Psoas muscle (tissue), 8 donors: ENCODE measurements around the gene PAPOLG. TPM values are rescaled to one million over a fixed set of nuclear protein-coding genes. Genes with fewer than 3 reads are reported as not detected.

Experiments
- ATAC-seq, 4 donors: fragments of 200-7000 bp; cut with Tn5 transposase; one replicate each; pipeline ENCODE4 v1.9.1; 2020; ENCODE audit warnings: moderate library complexity in 3 of 4, mild to moderate bottlenecking in 2 of 4
- DNase-seq, 2 donors: peaks; one replicate each; pipeline ENCODE4 v3.0.0-alpha.2; 2020
- H3K27ac ChIP-seq: fragments of 200-600 bp; one replicate; pipeline ENCODE4 v1.8.0; 2022
- H3K27me3 ChIP-seq, 3 donors: fragments of 200-600 bp in 1 of 3; one replicate each; pipeline versions ENCODE4 v1.6.1 to v1.8.0; 2013 to 2022; ENCODE audit warnings: low read length in 2 of 3, mild to moderate bottlenecking in 2 of 3, moderate library complexity in 1 of 3; ENCODE audit not compliant: insufficient read depth in 3 of 3
- H3K36me3 ChIP-seq, 2 donors: fragments of 200-600 bp in 1 of 2; one replicate each; pipeline versions ENCODE4 v1.6.1 to v1.8.0; 2013 to 2022; ENCODE audit warnings: low read depth in 1 of 2, mild to moderate bottlenecking in 1 of 2, moderate library complexity in 1 of 2; ENCODE audit not compliant: insufficient read depth in 1 of 2
- H3K4me1 ChIP-seq: fragments of 200-600 bp; one replicate; pipeline ENCODE4 v1.8.0; 2022
- H3K4me3 ChIP-seq: fragments of 200-600 bp; one replicate; pipeline ENCODE4 v1.8.0; 2022; ENCODE audit warnings: mild to moderate bottlenecking
- H3K9me3 ChIP-seq: fragments of 200-600 bp; one replicate; pipeline ENCODE4 v1.8.0; 2022
- CTCF ChIP-seq: fragments of 200-600 bp; IDR thresholded peaks from one replicate; pipeline ENCODE4 v1.8.0; 2022; ENCODE audit warnings: antibody characterized with exemption
- WGBS, 3 donors: extraction: QIAGEN DNeasy Blood & Tissue Kit; methylation state at CpG; one replicate each; pipeline versions ENCODE4 v1.1.6 to v1.1.7; 2013; 5-methylcytosine and 5-hydroxymethylcytosine counted together
- intact Hi-C, 2 donors: fragments of 100-400 bp; cut with DNase I; formaldehyde crosslinking; loops; one replicate each; pipeline versions ENCODE4 v1.11.0 to v1.14.2; 2022
- polyA plus RNA-seq, 3 donors: library from polyadenylated mRNA; stranded (reverse); fragments of 200-250 nt; gene quantifications; one replicate each; pipeline ENCODE4 v1.2.3, GENCODE V29; 2013
- total RNA-seq, 4 donors: library from RNA; stranded (reverse); fragmentation: NEBNext Ultra II Directional in 2 of 4; extraction: Animal tissue kit (Norgen Biotek cat#: 25700) in 2 of 4; gene quantifications; one replicate each; pipeline versions ENCODE4 v1.2.1 to v1.2.4, GENCODE V29; 2021 to 2023
- donor health status: healthy with polysubstance abuse.
- donor health status: DM: no; HTN: no; CAD: no; lungs with moderate emphysema.
- donor health status: Bipolar disorder and iron deficiency.
- donor health status: healthy.
- donor health status: DM: yes; HTN: yes; CAD: no.
- donor health status: DM: no; HTN: no; CAD: no.
- donor health status: DM: no; HTN: no; CAD: no.
- donor health status: DM: yes; HTN: yes; CAD: no.

PAPOLG gene
- total and polyA plus RNA-seq, 7 donors = 3.1 to 9.9 (median 6.1) TPM

GRCh38 chr2:60764736-60765534 is 8.9 kb downstream of the PAPOLG start:
- Histone ChIP-seq H3K4me3 (no peak overlapping the region), H3K27ac (no peak overlapping the region), H3K27me3 (no peaks in the 10 kb centered on the region), H3K36me3 (peaks cover 0 to 99% of the 10 kb centered on the region in 2 donors), H3K9me3 (no peaks in the 10 kb centered on the region), H3K4me1 (no peaks in the 10 kb centered on the region)
- WGBS, 3 donors = 82 to 87% (median 86%) methylated on average over 3 of the region's 3 CpGs
- no peak for TF ChIP-seq CTCF
- DNase-seq = no peak
- intact Hi-C loops = no loop called here
- no peak for ATAC-seq

DNA sequence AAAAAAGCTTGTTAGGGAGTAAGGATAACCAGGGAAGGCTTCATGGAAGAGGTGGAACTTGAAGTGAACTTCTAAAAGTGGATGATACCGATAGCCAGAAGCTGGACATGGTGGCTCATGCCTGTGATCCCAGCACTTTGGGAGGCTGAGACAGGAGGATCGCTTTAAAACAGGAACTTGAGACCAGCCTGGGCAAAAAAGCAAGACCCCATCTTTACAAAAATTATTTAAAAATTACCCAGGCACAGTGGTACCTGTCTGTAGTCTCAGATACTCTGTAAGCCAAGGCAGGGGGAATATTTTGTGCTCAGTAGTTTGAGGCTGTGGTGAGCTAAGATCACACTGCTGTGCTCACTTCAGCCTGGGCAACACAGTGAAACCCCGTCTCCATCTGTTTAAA is 10.2 kb downstream of the PAPOLG start:
- no peak for TF ChIP-seq CTCF
- no peak for ATAC-seq
- Histone ChIP-seq H3K36me3 (peaks cover 0 to 99% of the 10 kb centered on the region in 2 donors), H3K9me3 (no peaks in the 10 kb centered on the region), H3K4me3 (no peak overlapping the region), H3K27ac (no peak overlapping the region), H3K27me3 (no peaks in the 10 kb centered on the region), H3K4me1 (no peaks in the 10 kb centered on the region)
- DNase-seq = no peak
- intact Hi-C loops = no loop called here
- 95 to 100% (median 97%) methylated on average over 3 of the region's 3 CpGs for WGBS, 3 donors

- H3K9me3 ChIP-seq = no peaks in the 10 kb centered on the region
- no peak for TF ChIP-seq CTCF
- H3K27ac ChIP-seq = no peak overlapping the region
- 98 to 100% (median 99%) methylated on average over 3 of the region's 3 CpGs for WGBS, 3 donors
- H3K27me3 ChIP-seq = no peaks in the 10 kb centered on the region
- no peaks in the 10 kb centered on the region for H3K4me1 ChIP-seq
- no peak for ATAC-seq
- no peak for DNase-seq
- intact Hi-C loops = no loop called here
- peaks cover 0 to 100% of the 10 kb centered on the region in 2 donors for H3K36me3 ChIP-seq
- H3K4me3 ChIP-seq = no peak overlapping the region
These were observed 15.4 kb downstream of the PAPOLG start for GRCh38 chr2:60771508-60771907.

- no peaks in the 10 kb centered on the region for H3K4me1 ChIP-seq
- intact Hi-C loops = no loop called here
- TF ChIP-seq CTCF = no peak
- 92 to 93% (median 93%) methylated on average over 2 of the region's 2 CpGs for WGBS, 3 donors
- no peaks in the 10 kb centered on the region for H3K9me3 ChIP-seq
- no peak overlapping the region for H3K4me3 ChIP-seq
- no peaks in the 10 kb centered on the region for H3K27me3 ChIP-seq
- ATAC-seq = no peak
- no peak overlapping the region for H3K27ac ChIP-seq
- no peak for DNase-seq
- H3K36me3 ChIP-seq = peaks cover 0 to 100% of the 10 kb centered on the region in 2 donors
These were observed 19.1 kb downstream of the PAPOLG start for GRCh38 chr2:60775048-60775639.
